Peyer's patch (tissue), 4 donors: ENCODE measurements around the gene TMBIM1. TPM values are rescaled to one million over a fixed set of nuclear protein-coding genes. Genes with fewer than 3 reads are reported as not detected.

Source experiments
- DNase-seq, 3 donors: peaks; one replicate each; pipeline ENCODE4 v3.0.0-alpha.2; 2017 to 2019
- H3K27ac ChIP-seq, 4 donors: fragments of 200-600 bp; sonication (generic); one replicate each; pipeline ENCODE4 v1.5.1; 2016 to 2019
- H3K27me3 ChIP-seq, 2 donors: fragments of 200-600 bp; sonication (generic); one replicate each; pipeline ENCODE4 v1.5.1; 2019
- H3K36me3 ChIP-seq, 3 donors: fragments of 200-600 bp; sonication (generic); one replicate each; pipeline ENCODE4 v1.5.1; 2016 to 2019
- H3K4me1 ChIP-seq, 4 donors: fragments of 200-600 bp; sonication (generic); one replicate each; pipeline ENCODE4 v1.5.1; 2016 to 2019
- H3K4me3 ChIP-seq, 4 donors: fragments of 200-600 bp; sonication (generic); 1 replicate in 3 of 4; 2 replicates in 1 of 4; pipeline ENCODE4 v1.5.1; 2016 to 2019; ENCODE audit warnings: mild to moderate bottlenecking in 1 of 4
- H3K9me3 ChIP-seq, 4 donors: fragments of 200-600 bp; sonication (generic); one replicate each; pipeline ENCODE4 v1.5.1; 2016 to 2019; ENCODE audit warnings: mild to moderate bottlenecking in 1 of 4
- CTCF ChIP-seq, 6 experiments: fragments of 450-650 bp in 4 of 6; fragments of 200-600 bp in 2 of 6; sonication (generic) in 1 of 6; IDR thresholded peaks; one replicate each; pipeline ENCODE4 v1.5.1; 2017 to 2019; ENCODE audit warnings: antibody characterized with exemption in 6 of 6, mild to moderate bottlenecking in 3 of 6, moderate library complexity in 1 of 6
- POLR2A ChIP-seq, 2 donors: fragments of 450-650 bp; IDR thresholded peaks; one replicate each; pipeline ENCODE4 v1.5.1; 2017; ENCODE audit warnings: antibody characterized with exemption in 2 of 2, mild to moderate bottlenecking in 2 of 2, moderate library complexity in 2 of 2
- total RNA-seq, 4 donors: library from RNA; depleted of rRNA; stranded (reverse); fragments of >200 nt; gene quantifications; one replicate each; pipeline ENCODE4 v1.1.0, GENCODE V29; 2016

TMBIM1 gene
- total RNA-seq, 4 donors from 2014 or later: 97.4 to 431 (median 280) TPM

GRCh38 chr2:218262237-218262600 is 30.1 kb downstream of the TMBIM1 start:
- H3K27ac ChIP-seq: peak overlapping the region in 2 of 4 donors; percentile 74 to 83
- no peak for DNase-seq
- peaks cover 0 to 35% (median 0%) of the 10 kb centered on the region in 3 donors for H3K36me3 ChIP-seq
- H3K27me3 ChIP-seq: no peaks in the 10 kb centered on the region
- no peaks in the 10 kb centered on the region for H3K9me3 ChIP-seq
- no peak overlapping the region for H3K4me3 ChIP-seq
- TF ChIP-seq POLR2A (IDR thresholded peaks at IDR 0.05) (no peak), CTCF (IDR thresholded peaks at IDR 0.05) (no peak)
- H3K4me1 ChIP-seq: peaks cover 0 to 76% (median 8%) of the 10 kb centered on the region in 4 donors

GRCh38 chr2:218261423-218262236 is 30.7 kb downstream of the TMBIM1 start:
- Histone ChIP-seq H3K27me3 (no peaks in the 10 kb centered on the region), H3K4me1 (peaks cover 0 to 76% (median 9%) of the 10 kb centered on the region in 4 donors), H3K36me3 (peaks cover 0 to 35% (median 0%) of the 10 kb centered on the region in 3 donors), H3K9me3 (no peaks in the 10 kb centered on the region), H3K27ac (peak overlapping the region; percentile 21 to 83 (median 58)), H3K4me3 (no peak overlapping the region)
- no peak for TF ChIP-seq CTCF (IDR thresholded peaks at IDR 0.05)
- no peak for TF ChIP-seq POLR2A (IDR thresholded peaks at IDR 0.05)
- no peak for DNase-seq

GRCh38 chr2:218260742-218261422 is 31.4 kb downstream of the TMBIM1 start, which contains the start of gene GPBAR1:
Gene GPBAR1 (plus strand): TSS chr2:218261015. CDS start chr2:218262725, 1,710 bp downstream.
- Histone ChIP-seq H3K27me3 (no peaks in the 10 kb centered on the region), H3K27ac (peak within 1 kb of the TSS; percentile 42 to 83 (median 62)), H3K4me3 (no peak within 1 kb of the TSS), H3K4me1 (peaks cover 0 to 76% (median 9%) of the 10 kb centered on the region in 4 donors), H3K9me3 (no peaks in the 10 kb centered on the region), H3K36me3 (peaks cover 0 to 32% (median 0%) of the 10 kb centered on the region in 3 donors)
- no peak for TF ChIP-seq CTCF (IDR thresholded peaks at IDR 0.05)
- no peak for TF ChIP-seq POLR2A (IDR thresholded peaks at IDR 0.05)
- DNase-seq: peak in 2 of 3 donors; percentile 56 to 60

- Histone ChIP-seq H3K27me3 (no peaks in the 10 kb centered on the region), H3K9me3 (no peaks in the 10 kb centered on the region), H3K4me3 (no peak overlapping the region), H3K27ac (peak overlapping the region in 3 of 4 donors; percentile 50 to 83 (median 74)), H3K4me1 (peaks cover 0 to 68% (median 8%) of the 10 kb centered on the region in 4 donors), H3K36me3 (peaks cover 0 to 32% (median 0%) of the 10 kb centered on the region in 3 donors)
- no peak for TF ChIP-seq CTCF (IDR thresholded peaks at IDR 0.05)
- no peak for TF ChIP-seq POLR2A (IDR thresholded peaks at IDR 0.05)
- DNase-seq: peak in 1 of 3 donors; percentile 6
Observed at GRCh38 chr2:218260166-218260565, 32.1 kb downstream of the TMBIM1 start.

GRCh38 chr2:218259099-218259961 is 33.0 kb downstream of the TMBIM1 start:
- H3K4me3 ChIP-seq: no peak overlapping the region
- no peaks in the 10 kb centered on the region for H3K27me3 ChIP-seq
- peaks cover 0 to 60% (median 7%) of the 10 kb centered on the region in 4 donors for H3K4me1 ChIP-seq
- TF ChIP-seq POLR2A (IDR thresholded peaks at IDR 0.05) (no peak), CTCF (IDR thresholded peaks at IDR 0.05) (no peak)
- H3K9me3 ChIP-seq: no peaks in the 10 kb centered on the region
- peaks cover 0 to 32% (median 0%) of the 10 kb centered on the region in 3 donors for H3K36me3 ChIP-seq
- DNase-seq: peak in 1 of 3 donors; percentile 55
- H3K27ac ChIP-seq: peak overlapping the region; percentile 27 to 83 (median 62)
